ENCODE data around the gene NSD1.

The NSD1 gene

DNA sequence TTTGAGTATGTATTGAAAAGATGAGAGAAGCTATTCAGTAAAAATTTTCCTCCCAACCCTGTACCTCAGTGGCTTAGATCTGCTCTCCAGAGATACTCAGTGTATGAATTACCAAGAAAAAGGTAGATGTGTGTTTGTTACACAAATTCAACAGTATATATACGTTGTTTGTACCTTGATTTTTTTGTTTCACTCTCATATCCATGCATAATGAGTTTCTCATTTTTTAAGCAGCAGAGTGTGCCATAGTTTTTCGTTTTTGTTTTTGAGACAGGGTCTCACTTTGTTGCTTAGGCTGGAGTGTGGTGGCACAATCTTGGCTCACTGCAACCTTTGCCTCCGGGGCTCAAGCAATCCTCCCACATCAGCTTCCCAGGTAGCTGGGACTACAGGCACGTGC lies 92.2 kb downstream of the NSD1 start:
- Histone ChIP-seq H3K9me3 (ENCODE audit: control insufficient read depth, insufficient read depth, low read length) (no peaks in the 10 kb centered on the region), H3F3A (ENCODE audit: control insufficient read depth, insufficient read depth) (peaks cover 7% of the 10 kb centered on the region; the same call in 1 of the 2 replicates), H3K79me2 (ENCODE audit: control insufficient read depth, low read length) (peaks cover 99% of the 10 kb centered on the region), H3K4me1 (ENCODE audit: control insufficient read depth, low read length) (peaks cover 17% of the 10 kb centered on the region), H3K27ac (ENCODE audit: low read depth, low read length) (no peak overlapping the region), H3K36me3 (ENCODE audit: control insufficient read depth, low read length) (peaks cover 58% of the 10 kb centered on the region), H4K20me1 (ENCODE audit: control insufficient read depth, insufficient read depth, low read depth, low read length) (0 out of 2 replicates have a peak, but pooled peaks cover 2% of the 10 kb centered on the region), H3K27me3 (ENCODE audit: control insufficient read depth, low read length) (no peaks in the 10 kb centered on the region), H3K4me3 (ENCODE audit: low read length) (no peak overlapping the region), H3K9me2 (replicated peaks; ENCODE audit: control insufficient read depth, low read length) (no peaks in the 10 kb centered on the region), H3K4me2 (ENCODE audit: low read length) (no peak overlapping the region)
- TF ChIP-seq EZH2phosphoT487 (IDR thresholded peaks at IDR 0.05; ENCODE audit: borderline replicate concordance, low read length), result no peak
- TF ChIP-seq, protein P1, sequence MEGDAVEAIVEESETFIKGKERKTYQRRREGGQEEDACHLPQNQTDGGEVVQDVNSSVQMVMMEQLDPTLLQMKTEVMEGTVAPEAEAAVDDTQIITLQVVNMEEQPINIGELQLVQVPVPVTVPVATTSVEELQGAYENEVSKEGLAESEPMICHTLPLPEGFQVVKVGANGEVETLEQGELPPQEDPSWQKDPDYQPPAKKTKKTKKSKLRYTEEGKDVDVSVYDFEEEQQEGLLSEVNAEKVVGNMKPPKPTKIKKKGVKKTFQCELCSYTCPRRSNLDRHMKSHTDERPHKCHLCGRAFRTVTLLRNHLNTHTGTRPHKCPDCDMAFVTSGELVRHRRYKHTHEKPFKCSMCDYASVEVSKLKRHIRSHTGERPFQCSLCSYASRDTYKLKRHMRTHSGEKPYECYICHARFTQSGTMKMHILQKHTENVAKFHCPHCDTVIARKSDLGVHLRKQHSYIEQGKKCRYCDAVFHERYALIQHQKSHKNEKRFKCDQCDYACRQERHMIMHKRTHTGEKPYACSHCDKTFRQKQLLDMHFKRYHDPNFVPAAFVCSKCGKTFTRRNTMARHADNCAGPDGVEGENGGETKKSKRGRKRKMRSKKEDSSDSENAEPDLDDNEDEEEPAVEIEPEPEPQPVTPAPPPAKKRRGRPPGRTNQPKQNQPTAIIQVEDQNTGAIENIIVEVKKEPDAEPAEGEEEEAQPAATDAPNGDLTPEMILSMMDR (IDR thresholded peaks at IDR 0.05; ENCODE audit: low read depth, low read length, poor library complexity, severe bottlenecking), result no peak

DNA sequence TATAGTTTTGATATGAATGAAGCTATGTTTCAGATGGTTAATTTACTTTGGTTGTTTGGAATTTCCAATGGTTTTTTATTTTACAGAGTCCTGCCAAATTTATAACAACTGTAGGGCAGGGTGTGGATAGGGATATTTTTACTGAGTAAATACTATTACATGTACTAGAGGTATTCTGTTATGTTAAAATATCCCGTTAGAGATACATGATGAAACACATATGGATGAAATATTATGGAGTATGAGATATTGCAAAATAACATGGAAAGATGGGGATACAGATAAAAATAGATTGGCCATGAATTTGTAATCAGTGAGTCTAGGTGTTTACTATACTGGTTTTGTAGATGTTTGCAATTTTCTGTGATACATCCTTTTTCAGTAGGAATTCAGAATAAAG lies 93.3 kb downstream of the NSD1 start:
- H3K27me3 ChIP-seq (ENCODE audit: control insufficient read depth, low read length), result no peaks in the 10 kb centered on the region
- TF ChIP-seq, protein P1 (IDR thresholded peaks at IDR 0.05; ENCODE audit: low read depth, low read length, poor library complexity, severe bottlenecking), result no peak
- TF ChIP-seq EZH2phosphoT487 (IDR thresholded peaks at IDR 0.05; ENCODE audit: borderline replicate concordance, low read length), result no peak
- no peak overlapping the region for H3K4me2 ChIP-seq (ENCODE audit: low read length)
- no peaks in the 10 kb centered on the region for H3K9me2 ChIP-seq (replicated peaks; ENCODE audit: control insufficient read depth, low read length)
- peaks cover 96% of the 10 kb centered on the region for H3K79me2 ChIP-seq (ENCODE audit: control insufficient read depth, low read length)
- H3K27ac ChIP-seq (ENCODE audit: low read depth, low read length), result no peak overlapping the region
- 0 out of 2 replicates have a peak, but pooled peaks cover 4% of the 10 kb centered on the region for H4K20me1 ChIP-seq (ENCODE audit: control insufficient read depth, insufficient read depth, low read depth, low read length)
- peaks cover 53% of the 10 kb centered on the region for H3K36me3 ChIP-seq (ENCODE audit: control insufficient read depth, low read length)
- no peak overlapping the region for H3K4me3 ChIP-seq (ENCODE audit: low read length)
- H3K9me3 ChIP-seq (ENCODE audit: control insufficient read depth, insufficient read depth, low read length), result no peaks in the 10 kb centered on the region
- peaks cover 7% of the 10 kb centered on the region; the same call in 1 of the 2 replicates for H3F3A ChIP-seq (ENCODE audit: control insufficient read depth, insufficient read depth)
- peaks cover 18% of the 10 kb centered on the region for H3K4me1 ChIP-seq (ENCODE audit: control insufficient read depth, low read length)

DNA sequence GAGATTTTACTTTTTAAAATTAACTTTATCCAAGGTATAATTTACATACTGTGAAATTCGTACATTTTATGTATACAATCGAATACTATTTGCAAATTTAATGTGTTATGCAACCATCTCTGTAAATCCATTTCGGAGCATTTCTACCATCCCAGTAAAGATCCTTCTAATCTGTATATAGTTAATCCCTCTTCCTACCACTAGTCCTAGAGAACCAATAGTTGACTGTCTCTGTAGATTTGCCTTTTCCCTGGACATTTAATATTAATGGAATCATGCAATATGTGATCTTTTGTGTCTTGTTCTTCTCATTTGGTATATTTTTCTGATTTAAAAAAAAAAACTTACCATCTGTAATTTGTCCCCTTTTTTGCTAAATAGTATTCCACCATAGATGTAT lies 95.2 kb downstream of the NSD1 start:
- H3K9me2 ChIP-seq (replicated peaks; ENCODE audit: control insufficient read depth, low read length), result no peaks in the 10 kb centered on the region
- H3K9me3 ChIP-seq (ENCODE audit: control insufficient read depth, insufficient read depth, low read length), result no peaks in the 10 kb centered on the region
- peaks cover 18% of the 10 kb centered on the region for H3K4me1 ChIP-seq (ENCODE audit: control insufficient read depth, low read length)
- no peaks in the 10 kb centered on the region for H3K27me3 ChIP-seq (ENCODE audit: control insufficient read depth, low read length)
- no peak overlapping the region for H3K4me3 ChIP-seq (ENCODE audit: low read length)
- TF ChIP-seq, protein P1 (IDR thresholded peaks at IDR 0.05; ENCODE audit: low read depth, low read length, poor library complexity, severe bottlenecking), result no peak
- TF ChIP-seq EZH2phosphoT487 (IDR thresholded peaks at IDR 0.05; ENCODE audit: borderline replicate concordance, low read length), result no peak
- 0 out of 2 replicates have a peak, but pooled peaks cover 4% of the 10 kb centered on the region for H4K20me1 ChIP-seq (ENCODE audit: control insufficient read depth, insufficient read depth, low read depth, low read length)
- H3K36me3 ChIP-seq (ENCODE audit: control insufficient read depth, low read length), result peaks cover 41% of the 10 kb centered on the region
- no peak overlapping the region for H3K4me2 ChIP-seq (ENCODE audit: low read length)
- H3F3A ChIP-seq (ENCODE audit: control insufficient read depth, insufficient read depth), result peaks cover 7% of the 10 kb centered on the region; the same call in 1 of the 2 replicates
- H3K79me2 ChIP-seq (ENCODE audit: control insufficient read depth, low read length), result peaks cover 96% of the 10 kb centered on the region
- H3K27ac ChIP-seq (ENCODE audit: low read depth, low read length), result no peak overlapping the region

All from DOHH2 (cell line).